ENCODE measurements around the gene EID2. TPM values are rescaled to one million over a fixed set of nuclear protein-coding genes. Genes with fewer than 3 reads are reported as not detected.

The EID2 gene
- total and polyA plus RNA-seq, 4 donors = 1.5 to 8.5 (median 4.5) TPM

DNA sequence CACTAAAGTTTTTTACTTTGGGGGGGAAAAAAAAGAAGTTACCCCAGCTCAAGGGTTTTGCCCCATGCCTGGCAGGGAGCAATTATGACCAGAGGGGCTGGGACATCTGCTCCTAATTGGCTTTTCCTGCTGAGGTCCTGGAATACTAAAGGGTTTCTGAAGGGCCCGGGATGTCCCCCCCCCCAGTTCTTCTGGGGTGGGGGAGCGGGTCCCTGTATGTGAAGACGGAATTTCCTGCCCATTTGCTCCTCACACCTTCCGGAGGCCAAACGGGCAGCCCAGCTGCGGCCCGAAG is 42.3 kb downstream of the EID2 start:
- Histone ChIP-seq H3K4me3 (ENCODE audit: low read depth in 1 of 3, low read length in 3 of 3) (peak overlapping the region in 1 of 3 donors; percentile 0), H3K27me3 (ENCODE audit: control insufficient read depth in 4 of 4, insufficient read depth in 4 of 4, low read length in 3 of 4) (peaks cover 0 to 8% (median 4%) of the 10 kb centered on the region in 4 donors), H3K9ac (ENCODE audit: low read depth in 1 of 2, low read length in 2 of 2) (no peak overlapping the region), H3K4me1 (ENCODE audit: control insufficient read depth in 4 of 4, insufficient read depth in 4 of 4, low read length in 3 of 4) (peaks cover 0 to 11% (median 6%) of the 10 kb centered on the region in 4 donors), H3K9me3 (ENCODE audit: control insufficient read depth in 4 of 4, low read length in 3 of 4) (no peaks in the 10 kb centered on the region), H3K27ac (ENCODE audit: low read depth in 1 of 2, low read length in 2 of 2) (no peak overlapping the region), H3K36me3 (ENCODE audit: control insufficient read depth in 4 of 4, insufficient read depth in 3 of 4, low read depth in 1 of 4, low read length in 3 of 4) (no peaks in the 10 kb centered on the region)
- no peak for DNase-seq (ENCODE audit: low spot score)
- TF ChIP-seq TAF1 (conservative IDR thresholded peaks at IDR 0.05) = no peak
- TF ChIP-seq, protein P1, sequence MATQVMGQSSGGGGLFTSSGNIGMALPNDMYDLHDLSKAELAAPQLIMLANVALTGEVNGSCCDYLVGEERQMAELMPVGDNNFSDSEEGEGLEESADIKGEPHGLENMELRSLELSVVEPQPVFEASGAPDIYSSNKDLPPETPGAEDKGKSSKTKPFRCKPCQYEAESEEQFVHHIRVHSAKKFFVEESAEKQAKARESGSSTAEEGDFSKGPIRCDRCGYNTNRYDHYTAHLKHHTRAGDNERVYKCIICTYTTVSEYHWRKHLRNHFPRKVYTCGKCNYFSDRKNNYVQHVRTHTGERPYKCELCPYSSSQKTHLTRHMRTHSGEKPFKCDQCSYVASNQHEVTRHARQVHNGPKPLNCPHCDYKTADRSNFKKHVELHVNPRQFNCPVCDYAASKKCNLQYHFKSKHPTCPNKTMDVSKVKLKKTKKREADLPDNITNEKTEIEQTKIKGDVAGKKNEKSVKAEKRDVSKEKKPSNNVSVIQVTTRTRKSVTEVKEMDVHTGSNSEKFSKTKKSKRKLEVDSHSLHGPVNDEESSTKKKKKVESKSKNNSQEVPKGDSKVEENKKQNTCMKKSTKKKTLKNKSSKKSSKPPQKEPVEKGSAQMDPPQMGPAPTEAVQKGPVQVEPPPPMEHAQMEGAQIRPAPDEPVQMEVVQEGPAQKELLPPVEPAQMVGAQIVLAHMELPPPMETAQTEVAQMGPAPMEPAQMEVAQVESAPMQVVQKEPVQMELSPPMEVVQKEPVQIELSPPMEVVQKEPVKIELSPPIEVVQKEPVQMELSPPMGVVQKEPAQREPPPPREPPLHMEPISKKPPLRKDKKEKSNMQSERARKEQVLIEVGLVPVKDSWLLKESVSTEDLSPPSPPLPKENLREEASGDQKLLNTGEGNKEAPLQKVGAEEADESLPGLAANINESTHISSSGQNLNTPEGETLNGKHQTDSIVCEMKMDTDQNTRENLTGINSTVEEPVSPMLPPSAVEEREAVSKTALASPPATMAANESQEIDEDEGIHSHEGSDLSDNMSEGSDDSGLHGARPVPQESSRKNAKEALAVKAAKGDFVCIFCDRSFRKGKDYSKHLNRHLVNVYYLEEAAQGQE (IDR thresholded peaks at IDR 0.05) = no peak
- no peak for TF ChIP-seq HNF4A (conservative IDR thresholded peaks at IDR 0.05)
- TF ChIP-seq, protein P2, sequence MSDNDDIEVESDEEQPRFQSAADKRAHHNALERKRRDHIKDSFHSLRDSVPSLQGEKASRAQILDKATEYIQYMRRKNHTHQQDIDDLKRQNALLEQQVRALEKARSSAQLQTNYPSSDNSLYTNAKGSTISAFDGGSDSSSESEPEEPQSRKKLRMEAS (IDR thresholded peaks at IDR 0.05) = no peak
- TF ChIP-seq GABPA (IDR thresholded peaks at IDR 0.05 in 1 of 2, conservative IDR thresholded peaks at IDR 0.05 in 1 of 2) = no peak
- no peak for TF ChIP-seq RAD21 (IDR thresholded peaks at IDR 0.05)
- no peak for TF ChIP-seq HNF4G (IDR thresholded peaks at IDR 0.05)
- no peak for TF ChIP-seq FOXA2 (IDR thresholded peaks at IDR 0.05)
- WGBS = under 1% methylated on average over 7 of the region's 7 CpGs

DNA sequence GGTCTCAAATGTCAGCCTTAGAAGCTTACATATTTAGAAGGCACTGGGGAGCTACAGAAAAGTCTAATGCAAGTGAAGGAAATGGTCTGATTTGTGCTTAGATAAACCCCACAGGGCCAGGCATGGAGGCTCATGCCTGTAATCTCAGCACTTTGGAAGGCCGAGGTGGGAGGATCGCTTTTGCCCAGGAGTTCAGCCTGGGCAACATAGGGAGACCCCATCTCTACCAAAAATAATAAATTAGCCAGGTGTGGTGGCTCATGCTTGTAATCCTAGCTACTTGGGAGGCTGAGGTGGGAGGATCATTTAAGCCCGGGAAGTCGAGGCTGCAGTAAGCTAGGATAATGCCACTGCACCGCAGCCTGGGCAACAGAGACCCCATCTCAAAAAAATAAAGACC is 43.9 kb downstream of the EID2 start:
- no peak overlapping the region for H3K9ac ChIP-seq (ENCODE audit: low read depth in 1 of 2, low read length in 2 of 2)
- H3K27me3 ChIP-seq (ENCODE audit: control insufficient read depth in 4 of 4, insufficient read depth in 4 of 4, low read length in 3 of 4) = peaks cover 0 to 8% (median 4%) of the 10 kb centered on the region in 4 donors
- H3K36me3 ChIP-seq (ENCODE audit: control insufficient read depth in 4 of 4, insufficient read depth in 3 of 4, low read depth in 1 of 4, low read length in 3 of 4) = peaks cover 0 to 5% (median 0%) of the 10 kb centered on the region in 4 donors
- H3K27ac ChIP-seq (ENCODE audit: low read depth in 1 of 2, low read length in 2 of 2) = no peak overlapping the region
- no peak for TF ChIP-seq YY1 (IDR thresholded peaks at IDR 0.05)
- no peak for TF ChIP-seq GABPA (IDR thresholded peaks at IDR 0.05 in 1 of 2, conservative IDR thresholded peaks at IDR 0.05 in 1 of 2)
- TF ChIP-seq FOXA1 (IDR thresholded peaks at IDR 0.05) = no peak
- TF ChIP-seq SP1 (IDR thresholded peaks at IDR 0.05) = no peak
- H3K4me1 ChIP-seq (ENCODE audit: control insufficient read depth in 4 of 4, insufficient read depth in 4 of 4, low read length in 3 of 4) = peaks cover 0 to 11% (median 5%) of the 10 kb centered on the region in 4 donors
- 83% methylated on average over 5 of the region's 5 CpGs for WGBS
- H3K9me3 ChIP-seq (ENCODE audit: control insufficient read depth in 4 of 4, low read length in 3 of 4) = no peaks in the 10 kb centered on the region
- no peak overlapping the region for H3K4me3 ChIP-seq (ENCODE audit: low read depth in 1 of 3, low read length in 3 of 3)
- DNase-seq (ENCODE audit: low spot score) = no peak

DNA sequence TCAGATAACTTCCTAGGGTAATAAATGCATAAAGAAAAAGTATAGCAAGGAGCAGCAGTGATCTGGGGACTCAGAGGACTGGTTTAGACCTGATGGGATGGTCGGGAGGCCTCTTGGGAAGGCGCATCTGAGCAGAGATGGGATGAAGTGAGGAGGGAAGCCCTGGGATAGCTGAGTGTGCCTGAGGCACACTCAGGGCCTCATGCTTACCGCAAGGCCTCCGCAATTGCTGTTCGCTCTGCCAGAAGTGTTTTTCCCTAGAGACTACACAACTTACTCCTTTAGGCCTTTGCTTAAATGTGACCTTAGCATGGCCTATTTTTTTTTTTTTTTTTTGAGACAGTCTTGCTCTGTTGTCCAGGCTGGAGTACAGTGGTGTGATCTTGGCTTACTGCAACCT is 45.3 kb downstream of the EID2 start:
- no peak for DNase-seq (ENCODE audit: low spot score)
- 89% methylated on average over 5 of the region's 5 CpGs for WGBS
- TF ChIP-seq RAD21 (IDR thresholded peaks at IDR 0.05) (no peak), JUND (IDR thresholded peaks at IDR 0.05) (no peak), FOXA2 (IDR thresholded peaks at IDR 0.05) (no peak), YY1 (IDR thresholded peaks at IDR 0.05) (no peak)
- TF ChIP-seq, protein P3, sequence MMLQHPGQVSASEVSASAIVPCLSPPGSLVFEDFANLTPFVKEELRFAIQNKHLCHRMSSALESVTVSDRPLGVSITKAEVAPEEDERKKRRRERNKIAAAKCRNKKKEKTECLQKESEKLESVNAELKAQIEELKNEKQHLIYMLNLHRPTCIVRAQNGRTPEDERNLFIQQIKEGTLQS (IDR thresholded peaks at IDR 0.05) = no peak

More for the DNA sequence above, 45.3 kb downstream of the EID2 start:
- Histone ChIP-seq H3K27me3 (ENCODE audit: control insufficient read depth in 4 of 4, insufficient read depth in 4 of 4, low read length in 3 of 4) (peaks cover 0 to 5% (median 3%) of the 10 kb centered on the region in 4 donors), H3K4me1 (ENCODE audit: control insufficient read depth in 4 of 4, insufficient read depth in 4 of 4, low read length in 3 of 4) (peaks cover 0 to 11% (median 5%) of the 10 kb centered on the region in 4 donors), H3K36me3 (ENCODE audit: control insufficient read depth in 4 of 4, insufficient read depth in 3 of 4, low read depth in 1 of 4, low read length in 3 of 4) (peaks cover 1 to 11% (median 9%) of the 10 kb centered on the region in 4 donors), H3K9me3 (ENCODE audit: control insufficient read depth in 4 of 4, low read length in 3 of 4) (no peaks in the 10 kb centered on the region), H3K9ac (ENCODE audit: low read depth in 1 of 2, low read length in 2 of 2) (no peak overlapping the region), H3K4me3 (ENCODE audit: low read depth in 1 of 3, low read length in 3 of 3) (no peak overlapping the region), H3K27ac (ENCODE audit: low read depth in 1 of 2, low read length in 2 of 2) (no peak overlapping the region)
